ENCODE data around the gene LGALS7.

DNA sequence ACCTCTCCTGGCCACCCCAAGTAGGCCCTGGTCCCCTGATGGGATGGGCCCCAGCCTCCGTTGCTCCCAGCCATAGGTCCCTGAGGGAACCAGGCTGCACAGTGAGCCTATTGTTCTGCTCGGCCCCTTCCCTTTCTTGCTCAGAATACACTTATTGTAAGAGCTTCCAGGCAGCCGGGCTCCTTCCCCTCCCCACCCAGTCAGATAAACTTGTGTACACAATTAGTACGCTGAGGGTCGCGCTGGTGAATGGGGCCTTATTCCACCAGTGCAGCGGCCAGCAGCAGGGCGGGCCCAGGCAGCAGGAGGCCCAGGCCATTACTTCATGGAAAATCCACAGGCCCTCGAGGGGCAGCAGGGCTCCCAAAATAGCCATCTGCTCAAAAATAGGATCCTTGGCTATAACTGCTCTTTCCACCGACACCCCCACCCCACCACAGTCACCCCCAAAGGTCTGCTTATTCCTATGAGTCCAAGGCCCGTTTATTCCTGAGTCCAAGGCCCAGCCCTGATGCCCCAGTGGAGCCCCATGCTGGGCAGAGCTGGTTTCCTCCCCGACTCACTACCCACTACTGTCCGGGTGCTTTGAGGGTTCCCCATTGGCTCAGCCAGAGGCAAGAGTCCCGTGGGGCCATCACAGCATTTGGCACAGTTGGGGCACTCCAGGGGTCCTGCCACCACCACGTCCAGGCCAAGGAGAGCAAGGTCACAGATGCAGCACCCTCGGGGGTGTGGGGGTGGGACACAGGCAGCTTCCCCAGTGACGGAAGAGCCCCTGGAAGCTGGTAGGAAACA lies 51.1 kb downstream of the LGALS7 start:
- TF ChIP-seq EZH2phosphoT487 (conservative IDR thresholded peaks at IDR 0.05; ENCODE audit: low read length), result no peak
- TF ChIP-seq, protein P1, sequence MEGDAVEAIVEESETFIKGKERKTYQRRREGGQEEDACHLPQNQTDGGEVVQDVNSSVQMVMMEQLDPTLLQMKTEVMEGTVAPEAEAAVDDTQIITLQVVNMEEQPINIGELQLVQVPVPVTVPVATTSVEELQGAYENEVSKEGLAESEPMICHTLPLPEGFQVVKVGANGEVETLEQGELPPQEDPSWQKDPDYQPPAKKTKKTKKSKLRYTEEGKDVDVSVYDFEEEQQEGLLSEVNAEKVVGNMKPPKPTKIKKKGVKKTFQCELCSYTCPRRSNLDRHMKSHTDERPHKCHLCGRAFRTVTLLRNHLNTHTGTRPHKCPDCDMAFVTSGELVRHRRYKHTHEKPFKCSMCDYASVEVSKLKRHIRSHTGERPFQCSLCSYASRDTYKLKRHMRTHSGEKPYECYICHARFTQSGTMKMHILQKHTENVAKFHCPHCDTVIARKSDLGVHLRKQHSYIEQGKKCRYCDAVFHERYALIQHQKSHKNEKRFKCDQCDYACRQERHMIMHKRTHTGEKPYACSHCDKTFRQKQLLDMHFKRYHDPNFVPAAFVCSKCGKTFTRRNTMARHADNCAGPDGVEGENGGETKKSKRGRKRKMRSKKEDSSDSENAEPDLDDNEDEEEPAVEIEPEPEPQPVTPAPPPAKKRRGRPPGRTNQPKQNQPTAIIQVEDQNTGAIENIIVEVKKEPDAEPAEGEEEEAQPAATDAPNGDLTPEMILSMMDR (IDR thresholded peaks at IDR 0.05; ENCODE audit: insufficient read depth, low read length, poor library complexity, severe bottlenecking), result no peak

Measured in SU-DHL-6 (cell line).